ENCODE results near the gene C9orf72.

- TF ChIP-seq CTCF (IDR thresholded peaks at IDR 0.05): no peak
- TF ChIP-seq POLR2AphosphoS5 (IDR thresholded peaks at IDR 0.05): no peak
Measured at GRCh38 chr9:27610622-27611021, 37.3 kb upstream of the C9orf72 start.
